AG09319 (cell line): Measurements from ENCODE around the gene INVS.

Experiments
- DNase-seq: peaks from one replicate; pipeline ENCODE4 v3.0.0-alpha.2; 2010; ENCODE audit warnings: low read depth; ENCODE audit errors: extremely low read depth
- CTCF ChIP-seq: IDR thresholded peaks from 2 replicates; pipeline ENCODE4 v1.5.1; 2011; ENCODE audit warnings: low read depth, mild to moderate bottlenecking, inconsistent platforms, low read length, moderate library complexity

Gene INVS

GRCh38 chr9:100240512-100240911 is 141.5 kb downstream of the INVS start:
- DNase-seq, result no peak
- no peak for TF ChIP-seq CTCF

GRCh38 chr9:100267211-100267610 is 168.2 kb downstream of the INVS start:
- no peak for TF ChIP-seq CTCF
- DNase-seq, result no peak

GRCh38 chr9:100268271-100268670 is 169.2 kb downstream of the INVS start:
- DNase-seq, result no peak
- TF ChIP-seq CTCF, result no peak

- no peak for DNase-seq
- no peak for TF ChIP-seq CTCF
Observed at GRCh38 chr9:100269656-100270055, 170.6 kb downstream of the INVS start.

- DNase-seq, result no peak
Observed at GRCh38 chr9:100277166-100277979, 178.3 kb downstream of the INVS start.

GRCh38 chr9:100281066-100281465 is 182.0 kb downstream of the INVS start:
- TF ChIP-seq CTCF, result no peak
- no peak for DNase-seq

More at GRCh38 chr9:100277166-100277979, 178.3 kb downstream of the INVS start:
- no peak for TF ChIP-seq CTCF

GRCh38 chr9:100281676-100282387 is 182.8 kb downstream of the INVS start:
- TF ChIP-seq CTCF, result no peak
- DNase-seq, result no peak
